Activated CD4-positive, alpha-beta T cell treated with anti-CD3 and anti-CD28 coated beads, Interleukin-2, amount 50 U/mL, for 48 hours (primary cell): ENCODE data around the gene PCDHGA8.

ENCODE experiments used
- DNase-seq, 2 experiments: peaks; one replicate each; pipeline ENCODE4 v3.0.0-alpha.2; 2020

The PCDHGA8 gene

GRCh38 chr5:141434006-141434405 lies 41.6 kb downstream of the PCDHGA8 start:
- DNase-seq = no peak

- no peak for DNase-seq
These were observed 44.8 kb downstream of the PCDHGA8 start for GRCh38 chr5:141437221-141437620.

- DNase-seq = no peak
These were observed 47.1 kb downstream of the PCDHGA8 start for GRCh38 chr5:141439411-141440141.

GRCh38 chr5:141440341-141440740 lies 47.9 kb downstream of the PCDHGA8 start:
- no peak for DNase-seq

- no peak for DNase-seq
These were observed 49.2 kb downstream of the PCDHGA8 start for GRCh38 chr5:141441571-141442170.
